Activated B cell treated with CpG ODN at 0.5 μM for 24 hours (primary cell): ENCODE data around the gene MMEL1. TPM values are rescaled to one million over a fixed set of nuclear protein-coding genes. Genes with fewer than 3 reads are reported as not detected.
"Not testable (repeated sequence)": the region's sequence is repeated elsewhere in the genome, so short reads cannot be mapped to it uniquely, and the experiment has no call there.

Experiments used
- ATAC-seq: fragments of 200-7000 bp; cut with Tn5 transposase; one replicate; pipeline ENCODE4 v1.10.0; 2021; ENCODE audit warnings: low read depth, mild to moderate bottlenecking, moderate library complexity
- CTCF ChIA-PET: fragments of 350-600 bp; sonication (Branson Sonifier 250); formaldehyde crosslinking; loops from one replicate; lab custom pipeline; 2021; ENCODE audit warnings: antibody characterized with exemption; lab: Charles Lee
- POLR2A ChIA-PET: fragments of 350-600 bp; sonication (Branson Sonifier 250); formaldehyde crosslinking; loops from one replicate; lab custom pipeline; 2021; ENCODE audit warnings: antibody characterized with exemption; lab: Charles Lee
- DNase-seq: peaks from one replicate; pipeline ENCODE4 v3.0.0; 2022
- H3K27ac Mint-ChIP-seq: one replicate; pipeline ENCODE4 v1.8.0; 2020; ENCODE audit warnings: mixed read lengths
- H3K27me3 Mint-ChIP-seq: one replicate; pipeline ENCODE4 v1.8.0; 2021; ENCODE audit warnings: mixed read lengths
- H3K36me3 Mint-ChIP-seq: one replicate; pipeline ENCODE4 v1.8.0; 2021; ENCODE audit warnings: low read depth, mixed read lengths
- H3K4me1 Mint-ChIP-seq: one replicate; pipeline ENCODE4 v1.8.0; 2021; ENCODE audit warnings: mixed read lengths
- H3K4me3 Mint-ChIP-seq: one replicate; pipeline ENCODE4 v1.8.0; 2020; ENCODE audit warnings: mild to moderate bottlenecking, mixed read lengths
- H3K9me3 Mint-ChIP-seq: one replicate; pipeline ENCODE4 v1.8.0; 2020; ENCODE audit warnings: mixed read lengths
- CTCF ChIP-seq: fragments of 200-600 bp; IDR thresholded peaks from one replicate; pipeline ENCODE4 v1.8.0; 2022; ENCODE audit warnings: antibody characterized with exemption, mild to moderate bottlenecking
- intact Hi-C: fragments of 100-400 bp; cut with micrococcal nuclease; formaldehyde crosslinking; loops from one replicate; pipeline ENCODE4 v1.15.1; 2024
- total RNA-seq: library from RNA; stranded (reverse); gene quantifications from 2 replicates; pipeline ENCODE4 v1.2.3, GENCODE V29; 2022

Gene MMEL1
- total RNA-seq, 1 donor from 2014 or later, result not detected

DNA sequence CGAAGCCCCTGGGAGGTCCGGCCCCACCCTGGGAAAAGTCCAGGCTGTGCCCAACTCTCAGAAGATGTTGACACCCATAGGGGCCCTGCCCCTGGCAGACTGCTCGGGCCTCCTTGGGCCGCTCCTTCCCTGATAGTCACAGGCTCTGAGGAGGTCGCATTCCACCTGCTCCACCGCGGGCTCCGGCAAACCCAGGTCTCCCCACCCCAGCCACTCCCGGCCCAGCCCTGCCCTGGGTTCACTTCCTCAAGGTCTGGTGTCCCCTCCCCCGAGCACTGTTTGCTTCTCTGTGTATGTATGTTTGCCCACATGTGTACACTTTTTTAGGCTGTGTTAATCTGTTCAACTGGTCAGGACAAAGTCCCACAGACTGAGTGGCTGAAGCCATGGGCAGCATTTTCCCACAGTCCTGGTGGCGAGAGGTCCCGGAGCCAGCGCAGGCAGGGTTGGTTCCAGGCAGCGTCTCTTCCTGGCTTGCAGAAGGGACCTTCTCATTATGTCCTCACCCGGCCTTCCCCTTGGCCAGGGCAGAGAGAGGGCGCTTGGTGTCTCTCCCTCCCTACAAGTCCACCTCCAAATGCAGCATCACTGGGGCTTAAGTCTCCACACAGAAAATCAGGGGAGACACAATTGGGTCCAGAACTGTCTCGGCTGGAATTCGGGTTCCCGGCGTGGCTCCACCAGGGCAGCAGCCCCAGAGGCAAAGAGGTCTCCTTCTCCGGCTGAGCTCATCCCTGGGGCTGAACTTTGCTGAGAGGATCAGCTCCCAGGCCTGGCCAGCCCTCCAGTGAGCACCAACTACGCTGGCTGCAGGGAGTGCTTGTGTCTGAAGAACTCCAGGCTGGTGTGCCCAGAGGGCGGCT lies 56.8 kb downstream of the MMEL1 start:
- Mint-ChIP-seq H3K36me3 (no peaks in the 10 kb centered on the region), H3K4me1 (peaks cover 72% of the 10 kb centered on the region), H3K4me3 (peak overlapping the region; percentile 78), H3K9me3 (peaks cover 15% of the 10 kb centered on the region), H3K27me3 (no peaks in the 10 kb centered on the region), H3K27ac (peak overlapping the region; percentile 95)
- ChIA-PET POLR2A (interaction anchor here (0.9 to 4.8 kb wide), 5 partner anchors 11 to 160 kb away, joined by 3 to 81 read pairs (median 55); partner anchors contain the start of genes PRXL2B and TNFRSF14), CTCF (no interaction called here)
- ATAC-seq, result no peak
- intact Hi-C loops, result no loop called here
- no peak for DNase-seq
- TF ChIP-seq CTCF, result no peak

DNA sequence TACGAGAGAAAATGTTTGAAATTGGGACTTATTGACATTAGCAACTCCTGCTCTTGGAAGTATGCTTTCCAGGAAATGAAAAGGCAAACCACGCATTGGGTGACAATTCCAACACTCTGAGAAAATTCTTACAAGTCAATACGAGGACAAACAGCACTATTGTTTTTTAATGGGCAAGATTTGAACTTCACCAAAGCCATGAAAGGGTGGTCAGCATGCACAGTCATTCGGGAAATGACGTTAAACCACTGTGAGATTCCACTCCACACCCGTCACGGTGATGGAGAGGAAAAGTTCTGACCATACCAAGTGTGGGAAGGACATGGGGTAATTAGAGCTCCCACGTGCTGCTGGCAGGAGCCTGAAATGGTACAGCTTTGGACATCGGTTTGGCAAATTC lies 58.5 kb downstream of the MMEL1 start:
- ATAC-seq (no peak), DNase-seq (no peak)
- H3K9me3 Mint-ChIP-seq, result peaks cover 15% of the 10 kb centered on the region
- H3K27ac Mint-ChIP-seq, result no peak overlapping the region
- H3K4me1 Mint-ChIP-seq, result peaks cover 57% of the 10 kb centered on the region
- no peak for TF ChIP-seq CTCF
- POLR2A ChIA-PET, result no interaction called here
- H3K4me3 Mint-ChIP-seq, result no peak overlapping the region
- no peaks in the 10 kb centered on the region for H3K27me3 Mint-ChIP-seq
- no peaks in the 10 kb centered on the region for H3K36me3 Mint-ChIP-seq
- CTCF ChIA-PET, result no interaction called here
- intact Hi-C loops, result no loop called here

DNA sequence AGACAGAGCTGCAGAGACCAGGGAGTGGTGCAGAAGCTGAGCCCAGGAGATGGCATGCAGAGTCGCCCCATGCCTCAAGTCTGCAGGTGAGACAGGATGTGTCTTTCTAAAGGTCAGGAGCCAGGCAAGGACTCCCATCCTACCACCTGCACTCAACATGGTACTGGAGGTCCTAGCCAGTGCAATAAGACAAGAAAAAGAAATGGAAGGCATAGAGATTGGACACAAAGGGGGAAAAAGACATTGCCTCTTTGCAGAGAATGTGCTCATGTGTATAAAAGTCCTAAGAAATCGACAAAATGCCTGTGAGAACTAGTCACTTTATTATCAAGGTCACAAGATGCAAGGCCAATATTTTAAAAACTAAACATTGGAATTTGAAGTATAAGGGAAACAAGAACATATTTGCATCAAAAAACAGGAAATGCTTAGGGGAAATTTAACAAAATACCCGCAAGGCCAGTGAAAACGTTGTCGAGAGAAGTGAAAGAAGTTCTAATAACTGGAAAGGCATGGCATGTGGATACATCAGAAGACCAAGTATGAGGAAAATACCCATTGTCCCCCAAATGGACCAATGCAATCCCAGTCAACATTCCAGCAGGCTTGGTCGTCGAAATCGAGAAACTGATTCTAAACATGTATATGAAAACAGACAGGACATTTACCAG lies 59.4 kb downstream of the MMEL1 start:
- H3K4me3 Mint-ChIP-seq, result no peak overlapping the region
- TF ChIP-seq CTCF, result no peak
- peaks cover 15% of the 10 kb centered on the region for H3K9me3 Mint-ChIP-seq
- CTCF ChIA-PET, result no interaction called here
- peaks cover 49% of the 10 kb centered on the region for H3K4me1 Mint-ChIP-seq
- POLR2A ChIA-PET, result interaction anchor here (1.0 to 1.3 kb wide), 2 partner anchors 12 to 17 kb away, joined by 3 to 4 read pairs; partner anchors contain the start of gene TNFRSF14
- no peaks in the 10 kb centered on the region for H3K36me3 Mint-ChIP-seq
- H3K27ac Mint-ChIP-seq, result peak overlapping the region; percentile 43
- no peak for DNase-seq
- no peak for ATAC-seq
- intact Hi-C loops, result no loop called here
- no peaks in the 10 kb centered on the region for H3K27me3 Mint-ChIP-seq

DNA sequence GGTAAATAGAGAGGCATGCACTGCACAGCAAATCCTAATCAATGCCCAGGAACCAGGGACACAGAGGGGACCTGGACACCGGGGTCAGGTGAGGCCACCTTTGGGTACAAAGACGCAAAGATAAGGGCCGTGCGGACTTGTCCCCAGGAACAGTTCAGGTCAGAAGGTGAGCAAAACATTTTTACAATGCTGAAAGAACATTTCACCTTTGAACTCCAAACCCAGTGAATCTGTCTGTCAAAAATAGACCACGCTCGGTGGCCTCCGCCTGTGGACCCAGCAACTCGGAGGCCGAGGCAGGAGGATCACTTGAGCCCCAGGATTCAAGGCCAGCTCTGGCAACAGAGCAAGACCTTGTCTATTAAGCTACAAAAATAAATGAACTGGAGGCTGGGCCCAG lies 61.5 kb downstream of the MMEL1 start:
- ChIA-PET POLR2A (interaction anchor here (0.6 to 1.6 kb wide), 3 partner anchors 13 to 1106 kb away, joined by 4 to 12 read pairs (median 8); partner anchors contain the start of gene TNFRSF14), CTCF (no interaction called here)
- no peaks in the 10 kb centered on the region for H3K27me3 Mint-ChIP-seq
- H3K4me1 Mint-ChIP-seq, result peaks cover 31% of the 10 kb centered on the region
- no peaks in the 10 kb centered on the region for H3K36me3 Mint-ChIP-seq
- no peak for TF ChIP-seq CTCF
- no peak for ATAC-seq
- intact Hi-C loops, result no loop called here
- peaks cover 15% of the 10 kb centered on the region for H3K9me3 Mint-ChIP-seq
- no peak overlapping the region for H3K4me3 Mint-ChIP-seq
- no peak overlapping the region for H3K27ac Mint-ChIP-seq
- no peak for DNase-seq

DNA sequence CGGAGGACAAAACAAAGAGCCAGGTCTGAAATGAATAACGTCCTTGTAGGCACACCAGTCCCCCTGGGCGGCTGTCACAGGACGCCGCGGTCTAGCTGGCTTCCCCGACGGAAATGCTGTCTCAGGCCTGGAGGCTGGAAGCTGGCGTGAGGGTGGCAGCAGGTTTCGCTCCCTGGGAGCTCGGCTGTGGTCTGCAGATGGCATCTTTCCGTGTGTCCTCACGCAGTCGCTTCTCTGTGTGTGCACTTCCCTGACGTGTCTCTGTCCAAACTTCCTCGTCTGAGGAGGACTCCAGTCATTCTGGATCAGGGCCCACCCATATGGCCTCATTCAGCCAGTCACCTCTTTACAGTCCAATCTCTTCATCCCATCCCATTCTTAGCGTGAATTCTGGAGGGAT lies 62.5 kb downstream of the MMEL1 start:
- H3K36me3 Mint-ChIP-seq, result no peaks in the 10 kb centered on the region
- ChIA-PET POLR2A (interaction anchor here (1.3 to 1.6 kb wide), 3 partner anchors 10 to 14 kb away, joined by 3 to 8 read pairs (median 4); partner anchors contain the start of gene TNFRSF14), CTCF (no interaction called here)
- ATAC-seq (no peak), DNase-seq (no peak)
- no peak overlapping the region for H3K4me3 Mint-ChIP-seq
- peaks cover 15% of the 10 kb centered on the region for H3K9me3 Mint-ChIP-seq
- H3K27ac Mint-ChIP-seq, result no peak overlapping the region
- H3K4me1 Mint-ChIP-seq, result peaks cover 21% of the 10 kb centered on the region
- intact Hi-C loops, result no loop called here
- TF ChIP-seq CTCF, result no peak
- H3K27me3 Mint-ChIP-seq, result no peaks in the 10 kb centered on the region

DNA sequence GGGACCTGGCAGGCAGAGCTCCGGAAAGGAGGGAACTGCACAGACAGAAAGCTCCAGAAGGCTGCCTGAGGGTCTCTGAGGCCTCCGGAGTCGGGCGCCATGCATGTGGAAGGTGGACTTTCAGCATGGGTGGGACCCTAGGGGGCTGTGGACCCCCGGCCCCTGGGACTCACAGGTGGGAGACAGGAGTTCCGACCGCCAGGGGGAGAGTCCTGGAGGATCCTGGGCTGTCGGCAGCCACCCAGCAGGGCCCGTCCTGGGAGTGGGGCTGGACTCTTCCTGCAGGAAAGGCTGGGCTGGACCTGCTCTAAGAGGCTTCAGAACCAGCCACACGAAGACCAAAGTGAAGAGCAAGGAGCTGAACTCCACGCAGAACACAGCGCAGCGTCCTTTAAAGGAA lies 63.1 kb downstream of the MMEL1 start:
- H3K27me3 Mint-ChIP-seq, DNase-seq, CTCF ChIA-PET, ATAC-seq, H3K36me3 Mint-ChIP-seq, H3K27ac Mint-ChIP-seq, intact Hi-C loops, H3K4me3 Mint-ChIP-seq: not testable (repeated sequence)
- peaks cover 15% of the 10 kb centered on the region for H3K9me3 Mint-ChIP-seq
- POLR2A ChIA-PET, result interaction anchor here (1.3 kb wide), 1 partner anchor 10 kb away, joined by 3 read pairs; no protein-coding TSS in a partner anchor
- peaks cover 16% of the 10 kb centered on the region for H3K4me1 Mint-ChIP-seq
